K562 (cell line): Measurements from ENCODE around the gene ERAP2.

ENCODE experiments used
- SMC3 ChIP-seq: conservative IDR thresholded peaks from 2 replicates; pipeline ENCODE4 v1.6.1; 2011; ENCODE audit warnings: low read depth, low read length, improper control_type of control experiment; ENCODE audit not compliant: insufficient read depth
- TF ChIP-seq, protein P1 (sequence below): sonication (generic); formaldehyde crosslinking; IDR thresholded peaks from 2 replicates; pipeline ENCODE4 v1.8.0; 2022; ENCODE audit warnings: mild to moderate bottlenecking, missing genetic modification reagents, borderline replicate concordance
- TF ChIP-seq, protein P2 (sequence below), 3 experiments: IDR thresholded peaks in 2 of 3; conservative IDR thresholded peaks in 1 of 3; 2 replicates each; pipeline ENCODE4 v1.5.1; 2011 to 2012; ENCODE audit warnings: low read length in 3 of 3, mild to moderate bottlenecking in 3 of 3, control low read depth in 2 of 3, improper control_type of control experiment in 1 of 3, inconsistent platforms in 1 of 3, low read depth in 1 of 3, mixed read lengths in 1 of 3, moderate library complexity in 1 of 3; ENCODE audit not compliant: insufficient read depth in 2 of 3

DNA sequence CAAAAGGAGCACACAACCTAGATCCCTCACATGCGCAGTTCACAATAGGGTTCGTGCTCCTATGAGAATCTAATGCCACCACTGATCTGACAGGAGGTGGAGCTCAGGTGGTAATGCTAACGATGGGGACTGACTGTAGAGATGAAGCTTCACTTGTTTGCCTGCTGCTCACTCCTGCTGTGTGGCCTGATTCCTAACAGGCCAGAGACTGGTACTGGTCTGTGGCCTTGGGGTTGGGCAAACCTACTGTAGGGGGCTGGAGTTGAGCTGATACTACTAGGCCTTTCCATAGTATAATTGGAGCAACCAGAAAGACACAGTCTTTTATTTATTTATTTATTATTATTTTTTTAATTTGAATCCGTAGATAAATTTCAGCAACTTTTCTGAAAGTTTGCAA, 64.8 kb downstream of the ERAP2 start:
- TF ChIP-seq, protein P1, sequence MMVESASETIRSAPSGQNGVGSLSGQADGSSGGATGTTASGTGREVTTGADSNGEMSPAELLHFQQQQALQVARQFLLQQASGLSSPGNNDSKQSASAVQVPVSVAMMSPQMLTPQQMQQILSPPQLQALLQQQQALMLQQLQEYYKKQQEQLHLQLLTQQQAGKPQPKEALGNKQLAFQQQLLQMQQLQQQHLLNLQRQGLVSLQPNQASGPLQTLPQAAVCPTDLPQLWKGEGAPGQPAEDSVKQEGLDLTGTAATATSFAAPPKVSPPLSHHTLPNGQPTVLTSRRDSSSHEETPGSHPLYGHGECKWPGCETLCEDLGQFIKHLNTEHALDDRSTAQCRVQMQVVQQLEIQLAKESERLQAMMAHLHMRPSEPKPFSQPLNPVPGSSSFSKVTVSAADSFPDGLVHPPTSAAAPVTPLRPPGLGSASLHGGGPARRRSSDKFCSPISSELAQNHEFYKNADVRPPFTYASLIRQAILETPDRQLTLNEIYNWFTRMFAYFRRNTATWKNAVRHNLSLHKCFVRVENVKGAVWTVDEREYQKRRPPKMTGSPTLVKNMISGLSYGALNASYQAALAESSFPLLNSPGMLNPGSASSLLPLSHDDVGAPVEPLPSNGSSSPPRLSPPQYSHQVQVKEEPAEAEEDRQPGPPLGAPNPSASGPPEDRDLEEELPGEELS (CRISPR knock-in tag) = no peak
- TF ChIP-seq SMC3 = no peak
- TF ChIP-seq, protein P2, sequence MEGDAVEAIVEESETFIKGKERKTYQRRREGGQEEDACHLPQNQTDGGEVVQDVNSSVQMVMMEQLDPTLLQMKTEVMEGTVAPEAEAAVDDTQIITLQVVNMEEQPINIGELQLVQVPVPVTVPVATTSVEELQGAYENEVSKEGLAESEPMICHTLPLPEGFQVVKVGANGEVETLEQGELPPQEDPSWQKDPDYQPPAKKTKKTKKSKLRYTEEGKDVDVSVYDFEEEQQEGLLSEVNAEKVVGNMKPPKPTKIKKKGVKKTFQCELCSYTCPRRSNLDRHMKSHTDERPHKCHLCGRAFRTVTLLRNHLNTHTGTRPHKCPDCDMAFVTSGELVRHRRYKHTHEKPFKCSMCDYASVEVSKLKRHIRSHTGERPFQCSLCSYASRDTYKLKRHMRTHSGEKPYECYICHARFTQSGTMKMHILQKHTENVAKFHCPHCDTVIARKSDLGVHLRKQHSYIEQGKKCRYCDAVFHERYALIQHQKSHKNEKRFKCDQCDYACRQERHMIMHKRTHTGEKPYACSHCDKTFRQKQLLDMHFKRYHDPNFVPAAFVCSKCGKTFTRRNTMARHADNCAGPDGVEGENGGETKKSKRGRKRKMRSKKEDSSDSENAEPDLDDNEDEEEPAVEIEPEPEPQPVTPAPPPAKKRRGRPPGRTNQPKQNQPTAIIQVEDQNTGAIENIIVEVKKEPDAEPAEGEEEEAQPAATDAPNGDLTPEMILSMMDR (IDR thresholded peaks at IDR 0.05 in 2 of 3, conservative IDR thresholded peaks at IDR 0.05 in 1 of 3; ENCODE audit: insufficient read depth in 2 of 3, low read depth in 1 of 3, low read length in 3 of 3) = no peak
